Pons (tissue), 1 donor: ENCODE data around the gene LCE3C.
"Not testable (repeated sequence)": the region's sequence is repeated elsewhere in the genome, so short reads cannot be mapped to it uniquely, and the experiment has no call there.

Experiments
- DNase-seq: peaks from one replicate; pipeline ENCODE4 v3.0.0-alpha.2; 2016; ENCODE audit warnings: low spot score

LCE3C gene, protein sequence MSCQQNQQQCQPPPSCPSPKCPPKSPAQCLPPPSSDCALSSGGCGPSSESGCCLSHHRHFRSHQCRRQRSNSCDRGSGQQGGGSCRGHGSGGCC

DNA sequence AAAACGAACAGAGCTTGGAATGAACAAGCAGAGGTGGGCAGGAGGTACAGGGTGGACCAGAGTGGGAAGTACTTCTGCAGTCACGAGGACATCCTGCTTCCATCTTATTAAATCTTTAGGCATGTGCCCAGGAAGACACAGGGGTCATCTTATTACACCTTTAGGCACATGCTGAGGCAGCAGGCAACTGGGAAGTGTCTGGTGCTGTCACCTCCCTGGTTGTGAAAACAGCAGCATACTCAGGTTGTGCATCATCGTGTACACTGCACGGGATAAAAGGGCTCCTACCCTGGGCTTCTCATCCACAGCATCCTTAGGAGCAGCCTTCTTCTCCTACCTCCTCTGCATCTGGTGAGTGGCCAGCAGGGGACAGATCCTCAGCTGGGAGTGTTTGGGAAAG lies at the start of gene LCE3C:
Gene LCE3C (plus strand): TSS at position 301 of the 400 bp plus-strand sequence. CDS start 498 bp downstream, outside the sequence.
- DNase-seq = no peak

DNA sequence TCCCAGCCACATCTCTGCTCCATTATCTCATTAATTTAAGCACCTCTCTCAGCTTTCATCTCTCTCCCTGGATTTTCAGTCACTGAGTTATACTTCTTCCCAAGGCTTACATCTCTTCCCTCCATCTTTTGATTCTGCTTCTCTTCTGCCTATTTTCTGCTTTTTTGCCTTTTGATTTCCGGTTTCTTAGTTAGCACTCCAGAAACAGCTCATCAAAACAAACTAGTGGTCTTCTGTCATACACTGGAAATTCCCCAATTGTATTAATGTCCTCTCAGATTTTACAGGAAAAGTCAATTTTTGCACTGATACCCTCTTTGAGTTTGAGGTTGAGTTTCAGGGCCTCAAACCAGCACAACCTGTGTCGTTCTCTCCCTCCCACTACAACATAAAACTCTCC lies 34.9 kb upstream of the LCE3C start:
- DNase-seq = no peak

GRCh38 chr1:152565535-152566215 lies 34.4 kb upstream of the LCE3C start:
- no peak for DNase-seq

GRCh38 chr1:152566681-152567080 lies 33.4 kb upstream of the LCE3C start, which contains the start of gene LCE3E:
TSS of gene LCE3E (minus strand) at chr1:152566780. CDS start at chr1:152566208, 572 bp downstream.
- no peak for DNase-seq

DNA sequence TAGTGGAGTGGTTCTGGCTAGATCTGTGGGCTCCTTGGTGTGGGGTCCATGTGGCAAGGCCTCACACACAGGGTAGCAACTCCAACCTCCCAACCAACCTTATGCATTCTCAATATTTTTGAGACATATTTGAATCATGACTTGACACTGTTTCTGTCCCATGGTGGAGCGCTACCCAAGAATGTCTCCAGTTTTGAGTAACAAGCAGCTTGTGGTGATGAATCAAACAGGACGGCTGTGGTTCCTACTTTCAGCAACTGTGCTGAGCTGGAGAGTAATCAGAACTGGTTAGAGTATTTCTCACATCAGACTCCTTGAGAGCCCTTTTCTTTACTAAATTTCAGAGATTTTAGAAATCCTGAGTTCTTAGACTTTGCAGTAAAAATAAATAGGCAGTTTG lies 22.9 kb upstream of the LCE3C start:
- no peak for DNase-seq

DNA sequence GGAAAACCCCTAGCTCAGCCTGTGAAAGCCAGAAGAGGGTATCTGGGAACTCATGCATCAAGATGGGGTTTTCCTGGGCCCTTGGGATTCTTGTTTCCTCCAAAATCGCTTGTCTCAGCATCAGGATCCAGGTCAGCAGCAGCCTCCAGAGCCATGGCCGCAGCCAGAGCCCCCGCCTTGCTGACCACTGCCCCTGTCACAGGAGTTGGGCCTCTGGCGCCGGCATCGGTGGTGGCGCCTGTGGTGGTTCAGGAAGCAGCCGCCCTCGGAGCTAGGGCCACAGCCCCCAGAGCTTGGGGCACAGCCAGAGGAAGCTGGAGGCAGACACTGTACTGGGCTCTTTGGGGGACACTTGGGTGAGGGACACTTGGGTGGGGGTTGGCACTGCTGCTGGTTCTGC lies 20.5 kb upstream of the LCE3C start:
- DNase-seq = not testable (repeated sequence)

DNA sequence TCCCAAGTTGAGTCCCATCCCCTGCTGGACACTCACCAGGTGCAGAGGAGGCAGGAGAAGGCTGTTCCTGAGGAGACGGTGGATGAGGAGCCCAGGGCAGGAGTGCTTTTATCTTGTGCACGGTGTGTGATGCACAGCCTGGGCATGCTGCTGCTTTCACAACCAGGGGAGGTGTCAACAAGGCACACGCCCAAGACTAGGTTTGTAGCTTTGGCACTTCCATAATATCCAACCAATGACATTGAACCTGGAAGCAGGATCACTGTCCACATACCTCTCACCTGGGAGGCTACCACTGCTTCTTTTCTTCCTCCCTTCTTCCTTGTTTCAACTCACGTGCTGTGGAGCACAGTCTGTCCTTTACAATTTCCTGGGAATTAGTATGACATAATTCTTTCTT lies 19.6 kb upstream of the LCE3C start, which contains the start of gene LCE3D:
Gene LCE3D (minus strand): TSS at position 84 of the 400 bp plus-strand sequence. CDS start 580 bp downstream, outside the sequence.
- DNase-seq = no peak

GRCh38 chr1:152582647-152583046 lies 17.4 kb upstream of the LCE3C start:
- DNase-seq = no peak

DNA sequence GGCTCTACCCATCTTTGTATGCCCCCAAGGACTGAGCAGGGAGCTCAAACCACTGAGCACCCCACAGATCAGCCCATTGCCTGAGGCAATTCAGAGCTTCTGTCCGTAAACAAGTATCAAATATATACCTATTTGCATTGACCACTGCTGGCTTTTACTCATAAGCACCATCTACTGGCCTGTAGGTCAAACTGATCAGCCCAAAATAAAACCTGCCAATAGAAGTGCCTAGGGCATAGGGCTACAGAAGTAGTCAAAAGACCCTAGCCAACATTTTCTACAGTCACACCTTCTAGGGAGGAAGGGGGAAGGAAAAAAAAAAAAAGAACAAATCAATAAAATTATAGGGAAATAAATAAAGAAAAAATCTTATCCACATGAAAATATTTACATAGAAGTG lies 14.4 kb upstream of the LCE3C start:
- no peak for DNase-seq

DNA sequence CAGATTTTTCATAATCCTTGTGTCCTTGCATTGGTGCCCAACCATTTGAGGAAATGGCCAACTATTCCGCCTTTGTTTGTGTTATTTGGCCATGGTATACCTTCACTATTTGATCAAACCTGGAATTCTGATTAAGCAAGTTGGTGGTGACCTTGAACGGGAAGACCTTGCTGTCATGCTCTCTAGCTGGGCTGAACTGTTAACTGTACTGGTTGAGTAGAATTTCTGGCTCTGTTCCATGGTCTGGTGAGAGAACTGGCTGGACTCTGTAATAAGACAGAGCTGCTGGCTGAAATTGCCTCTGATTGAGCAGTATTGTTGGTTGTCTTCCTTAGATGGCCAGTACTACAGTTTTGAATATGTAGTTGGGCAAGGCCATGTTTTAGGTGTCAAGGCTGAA lies 3.0 kb upstream of the LCE3C start:
- DNase-seq = no peak

DNA sequence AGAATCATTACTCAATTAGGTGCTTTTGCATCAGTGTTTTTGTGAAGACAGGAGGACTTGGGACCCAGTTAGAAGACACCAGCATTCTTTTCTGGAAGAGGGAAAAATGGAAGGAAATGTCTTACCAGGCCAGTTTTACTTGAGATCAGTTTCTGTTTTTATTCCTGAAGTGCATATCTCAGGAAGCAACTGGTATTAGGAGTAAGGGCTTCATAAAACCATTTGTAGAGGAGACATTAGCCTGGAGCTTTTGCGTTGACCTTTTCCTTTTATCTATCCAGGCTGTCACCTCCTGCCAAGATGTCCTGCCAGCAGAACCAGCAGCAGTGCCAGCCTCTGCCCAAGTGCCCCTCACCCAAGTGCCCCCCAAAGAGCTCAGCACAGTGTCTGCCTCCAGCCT lies 13.5 kb downstream of the LCE3C start, which contains the start of gene LCE3B:
Gene LCE3B (plus strand): TSS at position 301 of the 400 bp plus-strand sequence. CDS start 0 bp downstream, at position 301.
- DNase-seq = no peak

GRCh38 chr1:152621993-152622392 lies 22.0 kb downstream of the LCE3C start:
- DNase-seq = no peak

- no peak for DNase-seq
Measured at GRCh38 chr1:152622803-152623202, 22.8 kb downstream of the LCE3C start, which contains the start of gene LCE3A. TSS of gene LCE3A (minus strand) at chr1:152623103. CDS start at chr1:152623103, 0 bp downstream.

DNA sequence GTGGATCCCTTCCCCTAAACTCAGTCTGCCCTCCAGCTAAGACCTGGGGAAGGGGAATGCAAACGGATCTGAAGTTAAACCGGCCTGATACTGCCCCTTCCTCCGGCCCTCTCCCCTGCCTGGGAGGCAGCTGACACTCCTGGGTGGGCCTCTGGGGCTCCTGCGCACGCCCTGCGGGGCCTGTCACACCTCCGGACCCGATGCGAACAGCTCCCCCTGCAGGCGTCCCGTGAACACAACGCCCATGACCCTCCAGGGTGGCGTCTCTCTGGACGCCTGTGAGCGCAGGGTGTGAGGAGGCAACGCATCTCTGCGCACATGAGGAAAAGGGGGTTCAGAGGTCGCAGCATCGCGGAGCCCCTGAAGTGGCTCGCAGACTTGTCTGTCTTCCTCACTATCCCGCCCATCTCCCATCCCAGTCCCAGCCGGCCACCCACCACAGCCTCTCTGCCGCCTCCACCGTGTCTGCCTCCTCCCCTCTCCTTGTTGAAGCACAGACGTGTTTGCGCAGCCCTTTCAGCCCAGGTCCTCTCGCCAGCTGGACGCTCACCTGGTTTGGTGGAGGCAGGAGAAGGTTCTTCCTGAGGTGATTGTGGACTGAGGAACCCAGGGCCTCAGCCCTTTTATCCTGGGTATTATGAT lies 23.3 kb downstream of the LCE3C start:
- DNase-seq = no peak

DNA sequence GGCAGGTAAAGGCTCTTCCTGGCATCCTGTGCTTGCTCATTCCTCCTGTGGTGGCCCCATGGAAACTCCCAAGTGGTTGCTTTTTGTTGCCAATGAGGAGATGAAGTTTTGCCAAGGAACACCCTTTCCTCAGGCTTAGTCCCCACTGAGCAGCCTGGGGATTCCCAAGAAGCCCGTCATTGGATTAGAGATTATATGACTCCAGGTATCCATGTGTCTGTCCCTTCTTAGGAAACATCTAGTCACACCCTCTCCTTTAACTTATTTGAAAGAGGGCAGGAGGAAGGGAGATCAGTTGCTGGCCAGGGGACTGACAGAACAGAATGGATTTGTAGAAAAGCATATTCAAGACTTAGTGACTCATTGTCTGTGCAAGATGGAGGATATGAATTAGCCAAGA lies 26.7 kb downstream of the LCE3C start:
- no peak for DNase-seq

GRCh38 chr1:152630596-152630995 lies 30.6 kb downstream of the LCE3C start:
- no peak for DNase-seq

GRCh38 chr1:152640351-152640750 lies 40.3 kb downstream of the LCE3C start:
- no peak for DNase-seq

GRCh38 chr1:152643945-152644344 lies 43.9 kb downstream of the LCE3C start:
- DNase-seq = no peak

DNA sequence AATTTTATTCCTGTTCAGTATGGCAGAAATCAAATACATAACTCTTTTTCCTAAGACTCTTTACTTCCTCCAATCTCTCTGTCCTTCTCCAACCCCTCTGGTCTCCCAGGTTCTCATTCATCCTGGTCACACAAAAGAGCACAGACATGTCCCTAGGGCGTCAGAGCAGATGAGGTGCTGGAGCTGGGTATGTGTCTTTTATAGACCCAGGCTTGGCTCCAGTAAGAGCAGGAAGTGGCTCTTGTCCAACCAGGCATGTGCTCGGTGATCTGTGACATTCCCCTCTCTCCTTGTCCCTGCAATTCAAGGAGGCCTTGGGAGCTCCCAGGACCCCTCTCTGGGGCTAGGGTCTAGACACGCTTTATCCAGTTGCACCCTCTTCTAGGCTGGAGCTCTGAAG lies 45.1 kb downstream of the LCE3C start:
- no peak for DNase-seq

- no peak for DNase-seq
Measured at GRCh38 chr1:152646656-152647055, 46.6 kb downstream of the LCE3C start.
